ENCODE measurements around the gene NHLRC3. TPM values are rescaled to one million over a fixed set of nuclear protein-coding genes. Genes with fewer than 3 reads are reported as not detected.

NHLRC3 gene
- 11.7 and 12.8 TPM in 2 replicates for total RNA-seq

DNA sequence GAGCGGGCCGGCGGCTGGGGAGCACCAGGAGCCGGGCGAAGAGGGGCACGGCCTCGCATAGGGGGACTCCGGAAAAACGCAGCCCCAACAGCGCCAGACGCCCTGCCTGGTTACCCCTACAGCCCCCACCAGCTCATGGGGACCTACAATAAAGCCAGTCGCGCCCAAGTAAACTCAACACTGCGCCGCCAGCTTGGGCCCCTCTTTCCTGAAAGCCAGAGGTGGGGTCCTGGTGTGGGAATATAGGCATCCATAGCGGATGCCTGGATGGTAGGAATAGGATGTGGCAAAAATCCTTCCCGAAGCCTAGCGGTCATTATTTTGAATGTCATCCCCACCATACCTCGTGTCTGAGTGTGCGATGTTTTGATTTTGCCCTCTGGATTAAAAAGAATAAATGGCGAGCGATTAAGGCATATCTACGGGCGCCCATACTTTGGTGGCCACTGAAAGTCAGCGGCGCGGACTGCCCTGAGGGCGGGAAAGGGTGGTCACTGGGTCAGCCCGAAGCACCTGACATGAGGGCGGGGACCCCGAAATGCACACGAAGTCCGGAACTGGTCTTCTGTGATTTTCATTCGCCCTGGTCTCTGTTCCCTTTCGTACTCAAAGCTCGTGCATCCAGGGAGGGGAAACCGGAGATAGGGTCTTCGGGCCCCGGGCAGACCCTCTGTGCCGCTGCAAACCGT lies at the start of gene NHLRC3, which contains the start of gene PROSER1:
NHLRC3 (plus strand) TSS at position 577 of the 689 bp plus-strand sequence. CDS start 184 bp downstream, outside the sequence.
PROSER1 (minus strand) TSS at position 210 of the 689 bp plus-strand sequence. CDS start 847 bp downstream, outside the sequence.

GRCh38 chr13:38990693-38991092 lies 47.6 kb upstream of the NHLRC3 start, which contains the start of gene STOML3:
TSS of gene STOML3 (minus strand) at chr13:38990831. CDS start at chr13:38990721, 110 bp downstream.

Other genes starting within 250 kb of the NHLRC3 start
- not detected in 2 replicates for gene STOML3, start 47.6 kb upstream of the NHLRC3 start, total RNA-seq
- 10.2 and 14.9 TPM in 2 replicates for gene PROSER1, start 367 bp upstream of the NHLRC3 start, total RNA-seq